HepG2 (cell line): ENCODE measurements around the gene KLC4. TPM values are rescaled to one million over a fixed set of nuclear protein-coding genes. Genes with fewer than 3 reads are reported as not detected.

Experiments used
- AGO1 ChIP-seq: fragments of 200-400 bp; formaldehyde crosslinking; IDR thresholded peaks from 2 replicates; pipeline ENCODE4 v1.6.1; 2017; ENCODE audit warnings: mild to moderate bottlenecking, low read depth, low read length, moderate library complexity; ENCODE audit not compliant: poor library complexity, severe bottlenecking
- ARNT2 ChIP-seq: sonication (generic); formaldehyde crosslinking; IDR thresholded peaks from 2 replicates; pipeline ENCODE4 v1.8.0; 2022; ENCODE audit warnings: mild to moderate bottlenecking, low read depth, missing genetic modification reagents, moderate library complexity
- E2F2 ChIP-seq: sonication (generic); formaldehyde crosslinking; IDR thresholded peaks from 2 replicates; pipeline ENCODE4 v1.4.0; 2020; ENCODE audit warnings: missing genetic modification reagents, borderline replicate concordance
- GZF1 ChIP-seq: sonication (generic); formaldehyde crosslinking; IDR thresholded peaks from 2 replicates; pipeline ENCODE4 v1.5.1; 2020; ENCODE audit warnings: mild to moderate bottlenecking, missing genetic modification reagents
- HES4 ChIP-seq: sonication (generic); formaldehyde crosslinking; IDR thresholded peaks from 2 replicates; pipeline ENCODE4 v1.9.0; 2021; ENCODE audit warnings: mild to moderate bottlenecking, missing genetic modification reagents, borderline replicate concordance
- IKZF5 ChIP-seq: IDR thresholded peaks from 2 replicates; pipeline ENCODE4 v1.6.1; 2018; ENCODE audit warnings: missing genetic modification reagents, mild to moderate bottlenecking, missing compliant biosample characterization
- IRF9 ChIP-seq: sonication (generic); formaldehyde crosslinking; IDR thresholded peaks from 2 replicates; pipeline ENCODE4 v1.8.0; 2022; ENCODE audit warnings: missing genetic modification reagents, mild to moderate bottlenecking, borderline replicate concordance
- KAT7 ChIP-seq: IDR thresholded peaks from 2 replicates; pipeline ENCODE4 v1.6.1; 2018; ENCODE audit warnings: borderline replicate concordance, missing compliant biosample characterization
- MAFK ChIP-seq, 2 experiments: IDR thresholded peaks in 1 of 2; conservative IDR thresholded peaks in 1 of 2; 2 replicates each; pipeline ENCODE4 v1.6.1; 2011; ENCODE audit warnings: improper control_type of control experiment in 2 of 2, low read length in 2 of 2
- TRAFD1 ChIP-seq: sonication (generic); formaldehyde crosslinking; IDR thresholded peaks from 2 replicates; pipeline ENCODE4 v1.5.1; 2020; ENCODE audit warnings: missing genetic modification reagents, mild to moderate bottlenecking, borderline replicate concordance
- ZBTB14 ChIP-seq: sonication (generic); formaldehyde crosslinking; IDR thresholded peaks from 2 replicates; pipeline ENCODE4 v1.4.0; 2020; ENCODE audit warnings: missing genetic modification reagents
- ZNF280D ChIP-seq: sonication (generic); formaldehyde crosslinking; IDR thresholded peaks from 2 replicates; pipeline ENCODE4 v1.5.1; 2020; ENCODE audit warnings: mild to moderate bottlenecking, missing genetic modification reagents
- ZNF784 ChIP-seq: sonication (generic); formaldehyde crosslinking; IDR thresholded peaks from 2 replicates; pipeline ENCODE4 v1.5.1; 2020; ENCODE audit warnings: missing genetic modification reagents, mild to moderate bottlenecking, borderline replicate concordance
- ZNF792 ChIP-seq: IDR thresholded peaks from 2 replicates; pipeline ENCODE4 v1.6.1; 2016
- polyA plus RNA-seq, 8 experiments: library from polyadenylated mRNA; depleted of rRNA in 3 of 8; stranded (reverse) in 7 of 8; unstranded in 1 of 8; fragments of >200 nt; fragmentation: Illumina TruSeq in 4 of 8; extraction: Trizol in 4 of 8; gene quantifications; 2 replicates each; pipeline versions ENCODE4 v1.2.1 to v1.2.3, GENCODE V29; 2011 to 2016; ENCODE audit warnings: low read depth in 4 of 8, missing spikeins in 1 of 8, mixed read lengths in 1 of 8; ENCODE audit not compliant: insufficient read depth in 1 of 8
- total RNA-seq, 5 experiments: library from RNA; depleted of rRNA; stranded (reverse); fragments of >200 nt; fragmentation: Illumina TruSeq; extraction: Trizol; gene quantifications; 2 replicates each; pipeline ENCODE4 v1.2.3, GENCODE V29; 2016; ENCODE audit warnings: low read depth in 1 of 5

The KLC4 gene
- total and polyA plus RNA-seq, 2 of the 13 experiments (the other 11 are each of a cell fraction or from before 2014, with no cell fraction given), result 45.4 to 70.4 TPM

GRCh38 chr6:43076464-43077332 is 17.3 kb downstream of the KLC4 start (continued):
- TF ChIP-seq ZNF784 (peak; percentile 39; the same call in 1 of the 2 replicates), E2F2 (peak; percentile 12; the same call in 1 of the 2 replicates), ARNT2 (CRISPR knock-in tag) (no peak; the same call in 1 of the 2 replicates), ZBTB14 (CRISPR knock-in tag) (peak; percentile 68), MAFK (conservative IDR thresholded peaks at IDR 0.05 in 1 of 2, IDR thresholded peaks at IDR 0.05 in 1 of 2; ENCODE audit: low read length in 2 of 2) (no peak), AGO1 (peak; percentile 77), KAT7 (peak; percentile 77; the same call in 1 of the 2 replicates), GZF1 (CRISPR knock-in tag) (peak; percentile 18; the same call in 1 of the 2 replicates), ZNF792 (peak; percentile 33; the same call in 1 of the 2 replicates), TRAFD1 (CRISPR knock-in tag) (peak; percentile 62; the same call in 1 of the 2 replicates), IKZF5 (peak; percentile 23; the same call in 1 of the 2 replicates), ZNF280D (CRISPR knock-in tag) (0 out of 2 replicates have a peak, but pooled peaks have one; percentile 37), HES4 (no peak; the same call in none of the 2 replicates), IRF9 (0 out of 2 replicates have a peak, but pooled peaks have one; percentile 54)
